Thoracic aorta (tissue), 2 donors: ENCODE measurements around the gene PIGK. TPM values are rescaled to one million over a fixed set of nuclear protein-coding genes. Genes with fewer than 3 reads are reported as not detected.

Experiments used
- ATAC-seq: fragments of 150-250 bp; one replicate; pipeline ENCODE4 v1.8.0; 2017; ENCODE audit warnings: low read depth; ENCODE audit not compliant: insufficient number of reproducible peaks, low FRiP score
- DNase-seq: peaks from one replicate; pipeline ENCODE4 v3.0.0-alpha.2; 2020; ENCODE audit warnings: low spot score
- H3K27ac ChIP-seq, 2 donors: fragments of 200-600 bp; sonication (generic); 1 replicate in 1 of 2; 2 replicates in 1 of 2; pipeline ENCODE4 v1.5.1; 2016; ENCODE audit warnings: mild to moderate bottlenecking in 2 of 2, moderate library complexity in 2 of 2
- H3K27me3 ChIP-seq: fragments of 200-600 bp; sonication (generic); replicated peaks from 2 replicates; pipeline ENCODE4 v1.6.0; 2016; ENCODE audit warnings: mild to moderate bottlenecking; ENCODE audit not compliant: insufficient read depth
- H3K36me3 ChIP-seq: fragments of 200-600 bp; sonication (generic); one replicate; pipeline ENCODE4 v1.5.1; 2016
- H3K4me1 ChIP-seq, 2 donors: fragments of 200-600 bp; sonication (generic); 1 replicate in 1 of 2; 2 replicates in 1 of 2; pipeline versions ENCODE4 v1.5.1 to v1.6.0; 2016; ENCODE audit warnings: low read depth in 2 of 2, mild to moderate bottlenecking in 1 of 2; ENCODE audit not compliant: control insufficient read depth in 1 of 2
- H3K4me3 ChIP-seq: fragments of 200-600 bp; sonication (generic); 2 replicates; pipeline ENCODE4 v1.5.1; 2016; ENCODE audit warnings: mild to moderate bottlenecking
- H3K9me3 ChIP-seq: fragments of 200-600 bp; sonication (generic); 2 replicates; pipeline ENCODE4 v1.5.1; 2016
- total RNA-seq, 2 donors: library from RNA; depleted of rRNA; stranded (reverse); fragments of >200 nt; gene quantifications; one replicate each; pipeline versions ENCODE4 v1.1.0 to v1.2.3, GENCODE V29; 2016
- TF ChIP-seq, protein P1 (sequence below): fragments of 200-600 bp; sonication (generic); IDR thresholded peaks from one replicate; pipeline ENCODE4 v1.5.1; 2019; ENCODE audit warnings: antibody characterized with exemption

PIGK gene
- total RNA-seq, 2 donors from 2014 or later = 14.9 to 21.7 TPM

DNA sequence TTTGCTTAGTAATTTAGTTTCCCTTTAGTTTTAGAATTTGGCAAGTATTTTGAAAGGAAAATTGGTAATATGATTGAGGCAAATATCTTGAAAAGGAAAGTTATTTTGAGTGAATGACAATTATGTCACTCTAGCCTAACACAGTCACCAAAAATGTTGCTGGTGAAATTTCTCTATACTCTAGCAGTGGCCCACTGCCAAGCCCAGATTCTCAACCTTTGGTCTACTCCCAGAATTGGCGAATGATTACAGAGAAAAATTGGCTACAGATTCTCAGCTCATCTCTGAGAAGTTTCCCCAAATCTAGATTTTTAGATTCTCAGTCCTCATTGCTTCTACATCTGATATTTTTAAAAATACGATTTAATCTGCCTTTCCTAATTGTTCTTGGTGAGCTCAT, 84.9 kb downstream of the PIGK start:
- H3K9me3 ChIP-seq = no peaks in the 10 kb centered on the region
- no peak overlapping the region for H3K27ac ChIP-seq
- H3K4me1 ChIP-seq = no peaks in the 10 kb centered on the region
- no peaks in the 10 kb centered on the region for H3K27me3 ChIP-seq
- no peak for DNase-seq
- no peak overlapping the region for H3K4me3 ChIP-seq
- ATAC-seq = no peak
- no peaks in the 10 kb centered on the region for H3K36me3 ChIP-seq
- TF ChIP-seq, protein P1, sequence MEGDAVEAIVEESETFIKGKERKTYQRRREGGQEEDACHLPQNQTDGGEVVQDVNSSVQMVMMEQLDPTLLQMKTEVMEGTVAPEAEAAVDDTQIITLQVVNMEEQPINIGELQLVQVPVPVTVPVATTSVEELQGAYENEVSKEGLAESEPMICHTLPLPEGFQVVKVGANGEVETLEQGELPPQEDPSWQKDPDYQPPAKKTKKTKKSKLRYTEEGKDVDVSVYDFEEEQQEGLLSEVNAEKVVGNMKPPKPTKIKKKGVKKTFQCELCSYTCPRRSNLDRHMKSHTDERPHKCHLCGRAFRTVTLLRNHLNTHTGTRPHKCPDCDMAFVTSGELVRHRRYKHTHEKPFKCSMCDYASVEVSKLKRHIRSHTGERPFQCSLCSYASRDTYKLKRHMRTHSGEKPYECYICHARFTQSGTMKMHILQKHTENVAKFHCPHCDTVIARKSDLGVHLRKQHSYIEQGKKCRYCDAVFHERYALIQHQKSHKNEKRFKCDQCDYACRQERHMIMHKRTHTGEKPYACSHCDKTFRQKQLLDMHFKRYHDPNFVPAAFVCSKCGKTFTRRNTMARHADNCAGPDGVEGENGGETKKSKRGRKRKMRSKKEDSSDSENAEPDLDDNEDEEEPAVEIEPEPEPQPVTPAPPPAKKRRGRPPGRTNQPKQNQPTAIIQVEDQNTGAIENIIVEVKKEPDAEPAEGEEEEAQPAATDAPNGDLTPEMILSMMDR = no peak

- ATAC-seq = no peak
- H3K4me3 ChIP-seq = no peak overlapping the region
- no peaks in the 10 kb centered on the region for H3K4me1 ChIP-seq
- H3K27ac ChIP-seq = no peak overlapping the region
- no peak for DNase-seq
- TF ChIP-seq, protein P1 = no peak
- H3K9me3 ChIP-seq = no peaks in the 10 kb centered on the region
- no peaks in the 10 kb centered on the region for H3K27me3 ChIP-seq
- H3K36me3 ChIP-seq = no peaks in the 10 kb centered on the region
These were observed 85.4 kb downstream of the PIGK start for GRCh38 chr1:77133731-77134358.

DNA sequence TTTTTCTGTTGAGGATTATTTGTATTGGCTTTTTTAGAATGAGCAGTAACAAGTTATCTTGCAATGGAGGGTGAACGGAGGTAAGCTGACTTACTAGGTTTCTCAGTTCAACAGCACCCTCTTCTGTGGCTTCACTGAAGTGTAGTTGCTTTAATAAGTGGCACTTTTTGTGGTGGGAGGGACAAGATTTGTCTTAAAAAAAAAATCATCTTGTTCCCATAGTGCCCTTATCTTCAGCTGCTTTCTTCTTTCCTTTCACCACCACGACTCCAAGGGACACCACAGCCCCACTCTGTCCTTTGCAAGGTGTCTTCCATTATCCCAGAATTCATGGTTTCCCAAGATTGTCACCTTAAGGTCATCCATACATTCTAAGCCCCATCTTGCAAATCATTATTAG, 92.9 kb downstream of the PIGK start:
- no peak overlapping the region for H3K27ac ChIP-seq
- H3K27me3 ChIP-seq = no peaks in the 10 kb centered on the region
- DNase-seq (no peak), ATAC-seq (no peak)
- no peaks in the 10 kb centered on the region for H3K4me1 ChIP-seq
- H3K9me3 ChIP-seq = no peaks in the 10 kb centered on the region
- TF ChIP-seq, protein P1 = peak; percentile 38
- no peaks in the 10 kb centered on the region for H3K36me3 ChIP-seq
- no peak overlapping the region for H3K4me3 ChIP-seq

GRCh38 chr1:77121503-77121902, 97.7 kb downstream of the PIGK start:
- ATAC-seq (no peak), DNase-seq (no peak)
- Histone ChIP-seq H3K4me3 (no peak overlapping the region), H3K9me3 (no peaks in the 10 kb centered on the region), H3K36me3 (no peaks in the 10 kb centered on the region), H3K4me1 (no peaks in the 10 kb centered on the region), H3K27me3 (no peaks in the 10 kb centered on the region), H3K27ac (no peak overlapping the region)
- TF ChIP-seq, protein P1 = no peak

GRCh38 chr1:77120950-77121349, 98.3 kb downstream of the PIGK start:
- TF ChIP-seq, protein P1 = no peak
- no peaks in the 10 kb centered on the region for H3K9me3 ChIP-seq
- DNase-seq (no peak), ATAC-seq (no peak)
- H3K36me3 ChIP-seq = no peaks in the 10 kb centered on the region
- no peak overlapping the region for H3K4me3 ChIP-seq
- H3K27me3 ChIP-seq = no peaks in the 10 kb centered on the region
- H3K4me1 ChIP-seq = no peaks in the 10 kb centered on the region
- H3K27ac ChIP-seq = no peak overlapping the region
